GM23338 (cell line): Measurements from ENCODE around the gene AOC2.

Experiments used
- EZH2phosphoT487 ChIP-seq: fragments of 200-600 bp; sonication (generic); IDR thresholded peaks from one replicate; pipeline ENCODE4 v1.8.1; 2018; ENCODE audit warnings: antibody characterized with exemption; ENCODE audit not compliant: unreplicated experiment
- POLR2AphosphoS5 ChIP-seq: IDR thresholded peaks from 2 replicates; pipeline ENCODE4 v1.6.1; 2016; ENCODE audit warnings: antibody characterized with exemption, low read depth
- REST ChIP-seq: IDR thresholded peaks from one replicate; pipeline ENCODE4 v1.6.1; 2018; ENCODE audit warnings: antibody characterized with exemption; ENCODE audit not compliant: unreplicated experiment
- TF ChIP-seq, protein P1 (sequence below), 2 experiments: fragments of 200-600 bp in 1 of 2; sonication (generic) in 1 of 2; conservative IDR thresholded peaks; 2 replicates each; pipeline versions ENCODE4 v1.5.1 to v1.6.1; 2016 to 2017; ENCODE audit warnings: antibody characterized with exemption in 2 of 2, low read depth in 2 of 2, mild to moderate bottlenecking in 2 of 2, moderate library complexity in 1 of 2

DNA sequence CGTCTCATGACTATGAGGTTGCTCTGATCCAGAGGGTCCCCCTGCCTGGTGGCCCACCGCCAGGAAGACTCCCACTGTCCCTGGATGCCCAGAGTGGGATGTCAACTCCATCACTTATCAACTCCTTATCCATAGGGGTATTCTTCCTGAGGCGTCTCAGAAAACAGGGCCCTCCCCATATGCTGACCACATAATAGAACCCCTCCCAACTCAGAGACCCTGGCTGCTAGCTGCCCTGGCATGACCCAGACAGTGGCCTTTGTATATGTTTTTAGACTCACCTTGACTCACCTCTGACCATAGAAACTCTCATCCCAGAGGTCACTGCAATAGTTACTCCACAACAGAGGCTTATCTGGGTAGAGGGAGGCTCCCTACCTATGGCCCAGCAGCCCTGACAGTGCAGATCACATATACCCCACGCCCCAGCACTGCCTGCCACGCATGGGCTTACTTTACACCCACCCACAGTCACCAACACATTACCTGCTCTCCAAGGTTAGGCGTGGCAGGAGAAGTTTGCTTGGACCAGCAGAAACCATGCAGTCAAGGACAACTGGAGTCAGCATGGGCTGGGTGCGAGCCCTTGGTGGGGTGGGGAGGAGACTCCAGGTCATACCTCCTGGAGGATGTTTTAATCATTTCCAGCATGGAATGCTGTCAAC lies 53.9 kb downstream of the AOC2 start:
- TF ChIP-seq, protein P1, sequence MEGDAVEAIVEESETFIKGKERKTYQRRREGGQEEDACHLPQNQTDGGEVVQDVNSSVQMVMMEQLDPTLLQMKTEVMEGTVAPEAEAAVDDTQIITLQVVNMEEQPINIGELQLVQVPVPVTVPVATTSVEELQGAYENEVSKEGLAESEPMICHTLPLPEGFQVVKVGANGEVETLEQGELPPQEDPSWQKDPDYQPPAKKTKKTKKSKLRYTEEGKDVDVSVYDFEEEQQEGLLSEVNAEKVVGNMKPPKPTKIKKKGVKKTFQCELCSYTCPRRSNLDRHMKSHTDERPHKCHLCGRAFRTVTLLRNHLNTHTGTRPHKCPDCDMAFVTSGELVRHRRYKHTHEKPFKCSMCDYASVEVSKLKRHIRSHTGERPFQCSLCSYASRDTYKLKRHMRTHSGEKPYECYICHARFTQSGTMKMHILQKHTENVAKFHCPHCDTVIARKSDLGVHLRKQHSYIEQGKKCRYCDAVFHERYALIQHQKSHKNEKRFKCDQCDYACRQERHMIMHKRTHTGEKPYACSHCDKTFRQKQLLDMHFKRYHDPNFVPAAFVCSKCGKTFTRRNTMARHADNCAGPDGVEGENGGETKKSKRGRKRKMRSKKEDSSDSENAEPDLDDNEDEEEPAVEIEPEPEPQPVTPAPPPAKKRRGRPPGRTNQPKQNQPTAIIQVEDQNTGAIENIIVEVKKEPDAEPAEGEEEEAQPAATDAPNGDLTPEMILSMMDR (conservative IDR thresholded peaks at IDR 0.05; ENCODE audit: low read depth in 2 of 2) = no peak
- TF ChIP-seq POLR2AphosphoS5 (no peak), EZH2phosphoT487 (no peak), REST (no peak)
